ENCODE measurements around the gene ADAP1. TPM values are rescaled to one million over a fixed set of nuclear protein-coding genes. Genes with fewer than 3 reads are reported as not detected.

Gene ADAP1
- total and polyA plus RNA-seq, 2 of the 13 experiments (the other 11 are each of a cell fraction or from before 2014, with no cell fraction given): 10.5 to 24.6 TPM

- TF ChIP-seq, protein P1, sequence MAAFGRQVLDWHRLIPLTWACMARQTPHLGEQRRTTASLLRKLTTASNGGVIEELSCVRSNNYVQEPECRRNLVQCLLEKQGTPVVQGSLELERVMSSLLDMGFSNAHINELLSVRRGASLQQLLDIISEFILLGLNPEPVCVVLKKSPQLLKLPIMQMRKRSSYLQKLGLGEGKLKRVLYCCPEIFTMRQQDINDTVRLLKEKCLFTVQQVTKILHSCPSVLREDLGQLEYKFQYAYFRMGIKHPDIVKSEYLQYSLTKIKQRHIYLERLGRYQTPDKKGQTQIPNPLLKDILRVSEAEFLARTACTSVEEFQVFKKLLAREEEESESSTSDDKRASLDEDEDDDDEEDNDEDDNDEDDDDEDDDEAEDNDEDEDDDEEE (CRISPR knock-in tag; IDR thresholded peaks at IDR 0.05): no peak
- TF ChIP-seq NR3C1 (CRISPR knock-in tag; IDR thresholded peaks at IDR 0.05): no peak
- TF ChIP-seq ZFX (CRISPR knock-in tag; IDR thresholded peaks at IDR 0.05; ENCODE audit: low read depth): peak; percentile 19; the same call in 1 of the 2 replicates
- no peak for TF ChIP-seq KDM1A (CRISPR knock-in tag; IDR thresholded peaks at IDR 0.05)
- no peak for TF ChIP-seq ZNF7 (CRISPR knock-in tag; IDR thresholded peaks at IDR 0.05)
- peak; percentile 22 for TF ChIP-seq MED8 (CRISPR knock-in tag; IDR thresholded peaks at IDR 0.05; ENCODE audit: insufficient replicate concordance)
- no peak for TF ChIP-seq RXRA (CRISPR knock-in tag; IDR thresholded peaks at IDR 0.05)
- TF ChIP-seq HDAC1 (CRISPR knock-in tag; IDR thresholded peaks at IDR 0.05): no peak; the same call in 1 of the 2 replicates
- TF ChIP-seq ZNF83 (CRISPR knock-in tag; IDR thresholded peaks at IDR 0.05; ENCODE audit: borderline replicate concordance): no peak
- no peak for TF ChIP-seq TGIF2 (CRISPR knock-in tag; IDR thresholded peaks at IDR 0.05)
- TF ChIP-seq, protein P2, sequence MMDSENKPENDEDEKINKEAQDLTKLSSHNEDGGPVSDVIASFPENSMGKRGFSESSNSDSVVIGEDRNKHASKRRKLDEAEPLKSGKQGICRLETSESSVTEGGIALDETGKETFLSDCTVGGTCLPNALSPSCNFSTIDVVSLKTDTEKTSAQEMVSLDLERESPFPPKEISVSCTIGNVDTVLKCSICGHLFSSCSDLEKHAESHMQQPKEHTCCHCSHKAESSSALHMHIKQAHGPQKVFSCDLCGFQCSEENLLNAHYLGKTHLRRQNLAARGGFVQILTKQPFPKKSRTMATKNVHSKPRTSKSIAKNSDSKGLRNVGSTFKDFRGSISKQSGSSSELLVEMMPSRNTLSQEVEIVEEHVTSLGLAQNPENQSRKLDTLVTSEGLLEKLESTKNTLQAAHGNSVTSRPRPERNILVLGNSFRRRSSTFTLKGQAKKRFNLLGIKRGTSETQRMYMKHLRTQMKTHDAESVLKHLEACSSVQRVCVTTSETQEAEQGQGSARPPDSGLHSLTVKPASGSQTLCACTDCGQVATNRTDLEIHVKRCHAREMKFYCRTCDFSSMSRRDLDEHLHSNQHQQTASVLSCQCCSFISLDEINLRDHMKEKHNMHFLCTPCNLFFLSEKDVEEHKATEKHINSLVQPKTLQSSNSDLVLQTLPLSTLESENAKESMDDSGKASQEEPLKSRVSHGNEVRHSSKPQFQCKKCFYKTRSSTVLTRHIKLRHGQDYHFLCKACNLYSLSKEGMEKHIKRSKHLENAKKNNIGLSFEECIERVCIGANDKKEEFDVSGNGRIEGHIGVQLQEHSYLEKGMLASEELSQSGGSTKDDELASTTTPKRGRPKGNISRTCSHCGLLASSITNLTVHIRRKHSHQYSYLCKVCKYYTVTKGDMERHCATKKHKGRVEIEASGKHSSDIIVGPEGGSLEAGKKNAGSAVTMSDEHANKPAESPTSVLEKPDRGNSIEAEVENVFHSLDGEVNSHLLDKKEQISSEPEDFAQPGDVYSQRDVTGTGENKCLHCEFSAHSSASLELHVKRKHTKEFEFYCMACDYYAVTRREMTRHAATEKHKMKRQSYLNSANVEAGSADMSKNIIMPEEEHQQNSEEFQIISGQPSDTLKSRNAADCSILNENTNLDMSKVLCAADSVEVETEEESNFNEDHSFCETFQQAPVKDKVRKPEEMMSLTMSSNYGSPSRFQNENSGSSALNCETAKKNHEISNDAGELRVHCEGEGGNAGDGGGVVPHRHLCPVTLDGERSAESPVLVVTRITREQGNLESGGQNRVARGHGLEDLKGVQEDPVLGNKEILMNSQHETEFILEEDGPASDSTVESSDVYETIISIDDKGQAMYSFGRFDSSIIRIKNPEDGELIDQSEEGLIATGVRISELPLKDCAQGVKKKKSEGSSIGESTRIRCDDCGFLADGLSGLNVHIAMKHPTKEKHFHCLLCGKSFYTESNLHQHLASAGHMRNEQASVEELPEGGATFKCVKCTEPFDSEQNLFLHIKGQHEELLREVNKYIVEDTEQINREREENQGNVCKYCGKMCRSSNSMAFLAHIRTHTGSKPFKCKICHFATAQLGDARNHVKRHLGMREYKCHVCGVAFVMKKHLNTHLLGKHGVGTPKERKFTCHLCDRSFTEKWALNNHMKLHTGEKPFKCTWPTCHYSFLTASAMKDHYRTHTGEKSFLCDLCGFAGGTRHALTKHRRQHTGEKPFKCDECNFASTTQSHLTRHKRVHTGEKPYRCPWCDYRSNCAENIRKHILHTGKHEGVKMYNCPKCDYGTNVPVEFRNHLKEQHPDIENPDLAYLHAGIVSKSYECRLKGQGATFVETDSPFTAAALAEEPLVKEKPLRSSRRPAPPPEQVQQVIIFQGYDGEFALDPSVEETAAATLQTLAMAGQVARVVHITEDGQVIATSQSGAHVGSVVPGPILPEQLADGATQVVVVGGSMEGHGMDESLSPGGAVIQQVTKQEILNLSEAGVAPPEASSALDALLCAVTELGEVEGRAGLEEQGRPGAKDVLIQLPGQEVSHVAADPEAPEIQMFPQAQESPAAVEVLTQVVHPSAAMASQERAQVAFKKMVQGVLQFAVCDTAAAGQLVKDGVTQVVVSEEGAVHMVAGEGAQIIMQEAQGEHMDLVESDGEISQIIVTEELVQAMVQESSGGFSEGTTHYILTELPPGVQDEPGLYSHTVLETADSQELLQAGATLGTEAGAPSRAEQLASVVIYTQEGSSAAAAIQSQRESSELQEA (CRISPR knock-in tag; IDR thresholded peaks at IDR 0.05; ENCODE audit: not compliant biosample characterization): no peak
- TF ChIP-seq, protein P3, sequence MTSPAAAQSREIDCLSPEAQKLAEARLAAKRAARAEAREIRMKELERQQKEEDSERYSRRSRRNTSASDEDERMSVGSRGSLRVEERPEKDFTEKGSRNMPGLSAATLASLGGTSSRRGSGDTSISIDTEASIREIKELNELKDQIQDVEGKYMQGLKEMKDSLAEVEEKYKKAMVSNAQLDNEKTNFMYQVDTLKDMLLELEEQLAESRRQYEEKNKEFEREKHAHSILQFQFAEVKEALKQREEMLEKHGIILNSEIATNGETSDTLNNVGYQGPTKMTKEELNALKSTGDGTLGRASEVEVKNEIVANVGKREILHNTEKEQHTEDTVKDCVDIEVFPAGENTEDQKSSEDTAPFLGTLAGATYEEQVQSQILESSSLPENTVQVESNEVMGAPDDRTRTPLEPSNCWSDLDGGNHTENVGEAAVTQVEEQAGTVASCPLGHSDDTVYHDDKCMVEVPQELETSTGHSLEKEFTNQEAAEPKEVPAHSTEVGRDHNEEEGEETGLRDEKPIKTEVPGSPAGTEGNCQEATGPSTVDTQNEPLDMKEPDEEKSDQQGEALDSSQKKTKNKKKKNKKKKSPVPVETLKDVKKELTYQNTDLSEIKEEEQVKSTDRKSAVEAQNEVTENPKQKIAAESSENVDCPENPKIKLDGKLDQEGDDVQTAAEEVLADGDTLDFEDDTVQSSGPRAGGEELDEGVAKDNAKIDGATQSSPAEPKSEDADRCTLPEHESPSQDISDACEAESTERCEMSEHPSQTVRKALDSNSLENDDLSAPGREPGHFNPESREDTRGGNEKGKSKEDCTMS (CRISPR knock-in tag; conservative IDR thresholded peaks at IDR 0.05): no peak
- 0 out of 2 replicates have a peak, but pooled peaks have one; percentile 18 for TF ChIP-seq SAFB2 (CRISPR knock-in tag; IDR thresholded peaks at IDR 0.05; ENCODE audit: borderline replicate concordance, low read depth)
- TF ChIP-seq IKZF1 (IDR thresholded peaks at IDR 0.05): no peak
- no peak for TF ChIP-seq TBX3 (IDR thresholded peaks at IDR 0.05; ENCODE audit: borderline replicate concordance)
- TF ChIP-seq NCOA5 (CRISPR knock-in tag; IDR thresholded peaks at IDR 0.05): no peak
- no peak for TF ChIP-seq ZSCAN22 (CRISPR knock-in tag; IDR thresholded peaks at IDR 0.05)
Observed at GRCh38 chr7:975702-976473, 21.4 kb upstream of the ADAP1 start (continued).
